ENCODE results near the gene SPDEF.

The SPDEF gene

DNA sequence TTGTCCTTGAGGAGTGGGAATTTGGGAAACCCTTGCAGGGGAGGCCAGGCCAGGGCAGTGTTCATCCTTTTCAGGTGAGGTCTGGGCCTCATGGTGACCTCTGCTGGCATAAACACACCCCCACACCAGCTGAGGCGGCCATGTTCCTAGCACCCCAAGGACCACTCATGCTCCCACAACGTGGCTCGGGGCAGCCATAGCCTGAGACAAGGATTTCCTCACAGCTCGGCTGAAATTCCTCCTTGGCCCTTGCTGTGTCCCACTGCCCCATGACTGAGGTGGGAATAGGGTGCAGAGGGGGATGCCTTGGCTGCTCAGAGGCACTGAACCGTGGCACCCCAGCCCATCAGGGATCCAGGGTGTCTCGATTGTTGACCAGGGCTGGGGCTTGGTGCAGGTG lies 27.3 kb upstream of the SPDEF start:
- no peak for DNase-seq

DNA sequence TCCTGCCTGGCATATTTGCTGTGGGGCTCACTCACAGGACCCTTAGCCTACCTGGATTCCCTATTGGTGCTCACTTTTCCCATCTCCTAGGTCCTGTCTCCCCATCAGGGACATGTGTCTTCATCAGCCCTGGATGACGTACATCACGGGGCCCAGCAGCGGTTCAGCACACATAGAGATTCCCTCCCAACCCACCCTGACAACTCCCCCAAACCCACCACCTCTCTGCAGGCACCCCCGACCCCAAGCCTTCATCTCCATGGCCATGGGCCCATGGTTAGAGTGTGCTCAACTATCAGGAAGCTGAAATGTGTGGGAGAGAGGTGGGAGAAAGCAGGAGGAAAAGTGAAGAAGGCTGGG lies 25.4 kb upstream of the SPDEF start:
- no peak for DNase-seq

GRCh38 chr6:34580707-34581560 lies 24.8 kb upstream of the SPDEF start:
- DNase-seq = no peak

DNA sequence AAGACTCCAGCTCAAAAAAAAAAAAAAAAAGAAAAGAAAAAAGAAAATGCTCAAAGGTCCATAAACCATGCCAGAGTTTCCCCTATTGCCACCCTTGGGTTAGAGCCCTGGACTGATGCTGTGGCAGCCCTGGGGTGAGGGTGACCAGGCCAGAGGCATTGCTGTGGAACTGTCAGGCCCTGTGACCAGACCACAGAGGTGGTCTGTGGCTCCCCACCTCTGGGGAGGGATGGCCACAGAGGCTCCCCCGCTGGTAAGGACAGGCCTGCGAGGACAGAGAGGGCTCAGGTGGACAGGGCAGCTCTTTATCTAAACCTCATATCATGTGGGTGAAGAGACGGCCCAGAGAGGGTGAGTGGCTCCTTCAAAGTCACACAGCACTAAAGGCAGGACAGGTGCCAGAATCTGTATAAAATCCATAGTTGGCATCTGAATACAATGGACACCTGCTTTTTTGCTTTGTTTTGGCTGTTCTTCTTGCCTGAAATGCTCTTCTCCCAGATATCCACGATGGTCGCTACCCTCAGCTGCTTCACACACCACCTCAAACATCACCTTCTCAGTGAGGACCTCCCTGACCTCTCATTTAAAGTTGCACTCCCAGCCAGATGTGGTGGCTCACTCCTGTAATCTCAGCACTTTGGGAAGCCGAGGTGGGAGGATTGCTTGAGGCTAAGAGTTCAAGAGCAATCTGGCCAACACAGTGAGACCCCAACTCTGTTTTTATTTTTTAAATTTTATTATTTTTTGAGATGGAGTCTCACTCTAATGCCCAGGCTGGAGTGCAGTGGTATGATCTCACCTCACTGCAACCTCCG lies 22.5 kb upstream of the SPDEF start:
- no peak for DNase-seq

GRCh38 chr6:34576286-34576955 lies 20.3 kb upstream of the SPDEF start:
- no peak for DNase-seq

- DNase-seq = no peak
Observed at GRCh38 chr6:34575326-34575725, 19.2 kb upstream of the SPDEF start.

DNA sequence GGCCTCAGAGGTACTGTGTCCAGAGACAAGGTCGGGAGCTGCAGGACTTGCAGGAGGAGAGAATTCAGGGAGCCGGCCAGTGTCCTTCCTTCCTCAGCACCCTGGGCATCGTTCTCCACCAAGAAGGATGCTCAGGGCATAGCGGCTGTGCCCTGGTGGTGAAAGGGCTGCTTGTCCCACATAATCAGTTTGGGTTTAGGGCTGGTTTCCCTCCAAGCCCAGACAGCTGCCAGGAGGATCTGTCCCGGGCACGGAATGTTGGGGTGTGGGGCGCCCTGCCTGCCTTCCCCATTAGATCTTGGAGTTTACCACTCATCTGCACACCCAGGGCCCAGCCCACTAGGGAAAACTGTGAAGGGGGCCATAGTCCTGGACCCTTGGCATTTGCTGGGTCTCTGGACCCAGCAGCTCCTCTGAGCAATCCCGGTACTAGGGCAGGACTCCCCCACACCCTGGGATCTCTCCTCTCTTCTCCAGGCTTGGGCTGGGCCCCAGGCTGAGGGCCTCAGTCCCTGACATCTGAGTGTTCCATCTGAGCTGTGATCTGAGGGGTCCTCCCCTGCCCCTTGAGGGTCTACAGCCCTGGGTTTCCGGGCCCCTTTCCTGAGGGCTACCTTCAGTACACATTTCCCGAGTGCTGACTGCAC lies 18.6 kb upstream of the SPDEF start:
- no peak for DNase-seq

DNA sequence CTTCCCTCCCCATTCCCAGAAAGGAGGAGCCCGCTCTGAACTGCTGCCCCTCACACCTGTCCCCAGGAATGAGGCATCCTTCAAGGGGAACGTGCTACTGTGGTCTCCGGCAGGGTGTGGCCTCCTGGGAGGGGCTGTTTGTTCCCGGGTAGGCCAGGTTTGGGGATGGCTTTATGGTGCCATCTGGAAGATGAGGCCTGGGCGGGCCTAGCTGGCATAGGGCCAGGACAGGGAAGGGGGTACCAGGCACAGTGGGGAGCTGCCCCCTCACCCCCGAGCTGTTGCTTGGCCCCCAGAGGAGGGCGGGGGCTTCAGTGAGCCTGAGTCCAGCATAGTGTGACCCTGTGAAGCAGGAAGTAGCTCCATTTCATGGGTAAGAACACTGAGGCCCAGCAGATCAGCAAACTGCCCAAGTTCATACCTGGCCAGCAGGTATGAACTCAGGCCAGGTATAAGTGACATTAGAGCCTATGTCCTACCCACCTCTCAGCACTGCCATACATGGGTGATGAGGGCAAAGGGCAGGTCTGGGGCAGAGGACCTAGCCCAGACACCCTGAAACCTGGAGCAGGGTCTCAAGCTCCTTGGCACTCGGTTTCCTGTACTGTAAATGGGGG lies 17.5 kb upstream of the SPDEF start:
- no peak for DNase-seq

- no peak for DNase-seq
Observed at GRCh38 chr6:34572585-34572984, 16.5 kb upstream of the SPDEF start.

DNA sequence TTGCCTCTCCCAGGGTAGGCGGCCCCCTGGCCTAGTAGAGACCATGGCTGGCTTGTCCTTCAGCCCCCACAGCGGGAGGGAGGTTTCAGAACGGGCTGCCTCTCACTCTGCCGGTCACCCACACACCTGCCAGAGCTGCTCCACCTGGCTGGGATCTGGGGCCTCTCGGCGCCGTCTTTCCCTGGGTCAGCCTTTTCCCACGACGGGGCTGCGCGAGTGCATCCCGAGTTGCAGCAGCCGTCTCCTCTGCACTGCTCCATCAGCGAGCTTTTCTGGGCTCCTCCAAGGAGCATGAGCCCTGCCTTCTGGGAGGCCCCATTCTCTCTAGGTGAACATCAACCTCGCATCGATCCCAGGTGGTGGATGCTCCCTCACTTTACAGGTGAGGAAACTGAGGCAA lies 15.9 kb upstream of the SPDEF start:
- no peak for DNase-seq

GRCh38 chr6:34571388-34571787 lies 15.3 kb upstream of the SPDEF start:
- no peak for DNase-seq

DNA sequence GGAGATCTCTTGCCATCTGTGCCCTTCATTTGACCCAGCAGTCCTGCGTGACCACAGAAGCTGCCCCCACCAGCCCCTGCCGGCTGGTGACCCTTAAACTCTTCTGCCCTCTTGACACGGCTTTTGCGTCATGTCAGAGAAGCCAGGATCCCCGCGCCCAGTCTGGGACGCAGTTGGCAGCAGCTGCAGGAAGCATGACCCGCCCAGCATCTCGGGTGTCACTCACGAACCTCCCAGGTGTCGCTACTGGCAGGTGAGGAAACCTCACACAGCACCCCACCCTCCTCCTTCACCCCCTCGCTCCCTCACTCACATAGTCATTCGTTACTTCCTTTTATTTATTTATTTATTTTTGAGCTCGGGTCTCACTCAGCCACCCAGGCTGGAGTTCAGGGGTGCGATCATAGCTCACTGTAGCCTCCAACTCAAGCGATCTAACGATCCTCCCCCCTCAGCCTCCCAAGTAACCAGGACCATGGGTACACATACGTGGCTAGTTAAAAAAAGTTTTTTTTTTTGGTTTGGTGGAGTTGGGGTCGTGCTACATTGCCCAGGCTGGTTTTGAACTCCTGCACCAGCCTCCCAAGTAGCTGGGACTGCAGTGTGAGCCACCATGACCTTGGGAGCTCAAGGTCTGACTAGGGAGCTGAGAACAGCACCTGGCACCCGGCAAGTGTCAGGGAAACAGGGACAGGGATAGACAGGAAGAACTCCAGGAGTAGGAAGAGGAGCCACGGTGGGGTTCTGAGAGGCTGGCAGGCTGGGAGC lies 14.1 kb upstream of the SPDEF start:
- DNase-seq = no peak

GRCh38 chr6:34569361-34569973 lies 13.3 kb upstream of the SPDEF start:
- no peak for DNase-seq

- DNase-seq = no peak
Observed at GRCh38 chr6:34568341-34569201, 12.4 kb upstream of the SPDEF start.

DNA sequence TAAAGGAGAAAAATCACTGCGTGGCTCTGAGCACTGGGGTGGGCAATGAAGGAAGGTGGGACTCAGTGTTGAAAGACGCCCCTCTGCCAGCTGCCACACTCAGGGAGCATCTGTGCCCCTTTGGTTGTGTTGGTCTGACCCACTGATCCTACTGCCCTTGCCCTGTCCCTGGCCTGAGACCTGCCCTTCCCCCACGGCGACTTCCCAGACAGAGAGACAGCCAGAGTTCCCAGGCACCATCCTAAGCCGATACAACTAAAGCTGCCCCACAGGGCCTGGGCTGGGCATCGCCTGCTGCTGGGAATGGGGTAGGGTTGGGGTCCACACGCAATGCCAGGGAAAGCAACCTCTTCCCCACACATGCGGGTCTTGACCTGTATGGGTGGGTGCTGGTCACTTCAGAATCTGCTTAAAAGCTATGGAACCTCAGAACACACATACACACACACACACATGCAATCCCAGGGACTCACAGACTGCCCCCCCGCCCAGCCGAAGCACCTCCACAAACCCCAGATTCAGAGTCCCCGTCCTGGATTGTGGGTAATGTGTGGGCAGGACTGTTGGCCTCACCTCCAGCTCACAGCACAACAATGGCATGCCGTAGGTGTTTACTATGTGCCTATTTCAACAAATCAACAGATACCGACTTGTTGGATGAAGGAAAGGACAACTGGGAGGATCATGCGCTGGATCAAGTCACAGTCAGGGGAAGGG lies 10.9 kb upstream of the SPDEF start:
- DNase-seq = no peak

DNA sequence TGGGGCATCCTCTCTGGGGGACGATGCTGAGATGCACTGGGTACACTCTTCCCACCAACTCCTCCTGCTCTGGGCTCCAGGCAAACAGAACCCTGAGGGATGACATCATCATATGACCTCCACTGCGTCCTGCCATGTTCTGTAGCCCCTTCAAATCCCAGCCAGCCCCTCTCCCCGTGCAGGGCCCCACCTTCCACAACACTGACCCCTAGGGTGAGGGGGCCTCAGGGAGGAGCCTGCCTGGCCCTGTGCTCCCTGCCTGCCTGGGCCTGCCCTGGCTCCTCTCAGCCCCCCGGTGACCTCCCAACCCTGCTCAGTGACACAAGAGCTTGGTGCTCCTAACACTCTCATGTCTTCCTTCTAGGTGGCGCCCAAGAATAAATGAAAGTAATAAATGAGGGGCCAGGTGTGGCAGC lies 9.6 kb upstream of the SPDEF start:
- no peak for DNase-seq

- DNase-seq = no peak
Observed at GRCh38 chr6:34564181-34564580, 8.1 kb upstream of the SPDEF start.

- no peak for DNase-seq
Observed at GRCh38 chr6:34563513-34563870, 7.4 kb upstream of the SPDEF start.

DNA sequence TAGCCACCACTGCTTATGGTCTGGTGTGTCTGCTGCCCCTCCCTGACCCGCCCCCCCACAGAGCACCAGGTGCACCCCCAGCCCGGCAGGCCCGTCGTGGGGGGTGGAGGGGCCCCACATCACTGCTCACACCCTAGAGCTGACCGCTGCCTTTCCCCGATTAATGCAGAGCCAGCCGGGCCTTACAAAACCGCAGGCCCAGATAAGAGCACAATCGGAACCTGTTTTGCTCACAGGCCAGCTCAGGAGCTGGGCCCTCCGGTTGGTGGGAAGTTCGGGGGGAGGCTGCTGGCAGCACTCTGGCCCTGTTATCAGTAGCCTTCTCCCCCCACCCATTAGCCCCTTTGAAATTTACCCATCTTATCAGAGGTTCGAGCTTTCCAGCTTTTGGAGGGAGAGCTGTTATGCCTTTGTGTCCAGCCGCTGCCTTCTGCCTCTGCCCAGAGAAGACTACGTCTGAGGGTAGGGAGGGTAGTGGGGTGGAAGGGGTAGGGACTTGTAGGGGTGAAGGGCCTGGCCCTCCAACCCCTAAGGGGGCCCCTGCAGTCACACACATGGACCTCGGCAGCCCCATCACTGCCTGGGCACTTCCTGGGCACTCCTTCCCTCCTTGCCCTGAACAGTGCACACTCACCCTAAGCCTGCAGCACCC lies 6.9 kb upstream of the SPDEF start:
- no peak for DNase-seq

Data from activated effector memory CD4-positive, alpha-beta T cell treated with Interleukin-2 at 50 U/mL for 16 hours (primary cell).